H1 (cell line): ENCODE data around the gene PPIF. TPM values are rescaled to one million over a fixed set of nuclear protein-coding genes. Genes with fewer than 3 reads are reported as not detected.

Experiments used
- ZNF274 ChIP-seq: IDR thresholded peaks from 2 replicates; pipeline ENCODE4 v1.7.0; 2012; ENCODE audit warnings: low read length, borderline replicate concordance; ENCODE audit errors: extremely low read depth
- polyA plus RNA-seq, 7 experiments: library from polyadenylated mRNA; depleted of rRNA in 3 of 7; stranded (reverse) in 5 of 7; unstranded in 2 of 7; fragments of >200 nt in 5 of 7; fragments of 200-250 nt in 2 of 7; gene quantifications; 1 replicate in 5 of 7; 2 replicates in 1 of 7; 4 replicates in 1 of 7; pipeline versions ENCODE4 v1.2.1 to v1.2.3, GENCODE V29; 2011 to 2013; ENCODE audit warnings: missing spikeins in 2 of 7, mixed read lengths in 2 of 7
- total RNA-seq: library from RNA; stranded (reverse); fragmentation: NEBNext Ultra II Directional; extraction: Animal tissue kit (Norgen Biotek cat#: 25700); gene quantifications from 2 replicates; pipeline ENCODE4 v1.2.1, GENCODE V29; 2021

Gene PPIF
- total and polyA plus RNA-seq, 2 of the 8 experiments (the other 6 are each of a cell fraction or from before 2014, with no cell fraction given) = 70.2 to 77.6 TPM

- no peak for TF ChIP-seq ZNF274
- TF ChIP-seq, all 59 proteins: peak for 0
These were observed 20.2 kb upstream of the PPIF start (continued) for GRCh38 chr10:79327090-79327457.
